ENCODE measurements around the gene CPNE6. TPM values are rescaled to one million over a fixed set of nuclear protein-coding genes. Genes with fewer than 3 reads are reported as not detected.

CPNE6 gene
- total and polyA plus RNA-seq, 2 of the 8 experiments (the other 6 are each of a cell fraction or from before 2014, with no cell fraction given) = 0.05 TPM; not detected in 1

- H3K27me3 ChIP-seq (replicated peaks in 1 of 4; ENCODE audit: control insufficient read depth in 3 of 4, extremely low read depth in 1 of 4, insufficient read depth in 3 of 4, low read length in 3 of 4) = no peaks in the 10 kb centered on the region; a peak in 1 of 7 replicates
- no peak overlapping the region for H2BK5ac ChIP-seq (ENCODE audit: low read depth, low read length)
- DNase-seq (ENCODE audit: low read depth in 1 of 2, low spot score in 2 of 2) (no peak), FAIRE-seq (no peak)
- H2AFZ ChIP-seq (ENCODE audit: low read length) = no peak overlapping the region
- no peak overlapping the region for H2AK5ac ChIP-seq (ENCODE audit: low read depth, low read length)
- H2BK12ac ChIP-seq (ENCODE audit: low read depth, low read length) = no peak overlapping the region
- no peak overlapping the region for H3K14ac ChIP-seq (ENCODE audit: insufficient read length)
- CTCF ChIA-PET (ENCODE audit: partially characterized antibody) = interaction anchor here (0.9 to 23.8 kb wide), 6 partner anchors 10 to 37 kb away, joined by 3 to 316 read pairs (median 8); partner anchors contain the start of gene PCK2
- no peak overlapping the region for H3K23ac ChIP-seq (ENCODE audit: insufficient read length)
- H3K4me2 ChIP-seq (ENCODE audit: insufficient read depth in 1 of 2, low read depth in 2 of 2, low read length in 2 of 2) = no peak overlapping the region
- H4K5ac ChIP-seq (ENCODE audit: insufficient read length, low read depth, low read length) = no peak overlapping the region
- H3K56ac ChIP-seq (replicated peaks; ENCODE audit: insufficient read length, low read depth, low read length) = no peak overlapping the region
- H3K23me2 ChIP-seq (ENCODE audit: low read depth, low read length) = no peaks in the 10 kb centered on the region
- TF ChIP-seq MAFK (IDR thresholded peaks at IDR 0.05; ENCODE audit: low read depth, low read length) (peak; percentile 50; the same call in 1 of the 2 replicates), ATF3 (IDR thresholded peaks at IDR 0.05; ENCODE audit: insufficient read depth, low read depth, low read length) (no peak)
- no peak overlapping the region for H3K4me3 ChIP-seq (ENCODE audit: extremely low read depth in 1 of 4, insufficient read depth in 2 of 4, low read depth in 3 of 4, low read length in 4 of 4)
- H2BK20ac ChIP-seq (ENCODE audit: low read length) = no peak overlapping the region
- H4K20me1 ChIP-seq (replicated peaks in 1 of 2; ENCODE audit: control insufficient read depth in 1 of 2, insufficient read depth in 2 of 2, low read length in 2 of 2) = no peaks in the 10 kb centered on the region
- no peak overlapping the region for H2BK15ac ChIP-seq (ENCODE audit: low read length)
- no peaks in the 10 kb centered on the region for H3K36me3 ChIP-seq (ENCODE audit: control insufficient read depth in 2 of 4, insufficient read depth in 4 of 4, low read length in 3 of 4)
- no peak overlapping the region for H3K27ac ChIP-seq (ENCODE audit: low read depth, low read length)
- POLR2A ChIA-PET (ENCODE audit: partially characterized antibody) = interaction anchor here (1.0 to 27.2 kb wide), 6 partner anchors 9 to 109 kb away, joined by 3 to 626 read pairs (median 4); partner anchors contain the start of gene PCK2
- H3K9me3 ChIP-seq (ENCODE audit: insufficient read depth in 2 of 2, low read depth in 1 of 2, low read length in 1 of 2) = no peaks in the 10 kb centered on the region
- no peak overlapping the region for H4K91ac ChIP-seq (replicated peaks; ENCODE audit: insufficient read length, low read length)
- WGBS, 2 experiments (ENCODE audit: extremely low coverage in 1 of 2, insufficient coverage in 1 of 2, insufficient read length in 1 of 2, insufficient replicate concordance in 2 of 2, low coverage in 1 of 2, low lambda C conversion rate in 2 of 2, missing lambda C conversion rate in 1 of 2) = 85% methylated on average over 7 of the region's 7 CpGs; no CpG with 5 or more reads in 1 of the 2 experiments
- no peaks in the 10 kb centered on the region for H3K79me2 ChIP-seq (ENCODE audit: control insufficient read depth in 1 of 2, insufficient read depth in 2 of 2, low read length in 2 of 2)
- no peak overlapping the region for H2BK120ac ChIP-seq (replicated peaks; ENCODE audit: low read depth, low read length)
- H4K8ac ChIP-seq (ENCODE audit: extremely low read depth, insufficient read depth, low read length) = no peak overlapping the region
- H3K79me1 ChIP-seq (ENCODE audit: low read depth, low read length) = no peaks in the 10 kb centered on the region
- H3K4me1 ChIP-seq (replicated peaks in 1 of 4; ENCODE audit: control insufficient read depth in 3 of 4, insufficient read depth in 4 of 4, low read length in 3 of 4) = peaks cover 0 to 1% (median 0%) of the 10 kb centered on the region in 4 experiments; a peak in 1 of 7 replicates
- H3K18ac ChIP-seq (ENCODE audit: extremely low read depth, low read length) = no peak overlapping the region
- no peak overlapping the region for H3K9ac ChIP-seq (replicated peaks in 1 of 4; ENCODE audit: extremely low read depth in 1 of 4, low read depth in 3 of 4, low read length in 3 of 4)
- H3K4ac ChIP-seq (replicated peaks; ENCODE audit: insufficient read length, low read depth, low read length) = no peak overlapping the region
Observed at GRCh38 chr14:24072436-24072835, 1.1 kb downstream of the CPNE6 start.

All from H1 (cell line).